HEK293 (cell line): ENCODE data around the gene HID1.

ENCODE experiments used
- CTCF ChIA-PET: fragments of 350-600 bp; formaldehyde crosslinking; extraction: SDS; loops from one replicate; lab custom pipeline; 2021; ENCODE audit warnings: antibody characterized with exemption; lab: Yijun Ruan, JAX
- POLR2A ChIA-PET: fragments of 300-600 bp; formaldehyde crosslinking; extraction: SDS; loops from one replicate; lab custom pipeline; 2020; ENCODE audit warnings: antibody characterized with exemption, inconsistent platforms; lab: Yijun Ruan, JAX
- H3K27ac ChIP-seq: fragments of 200-500 bp; sonication (Bioruptor generic); 2 replicates; pipeline ENCODE4 v1.5.1; 2014; ENCODE audit warnings: low read depth, low read length, control low read depth, inconsistent platforms; ENCODE audit errors: extremely low read depth
- H3K36me3 ChIP-seq, 2 experiments: fragments of 200-500 bp in 1 of 2; sonication (Bioruptor generic) in 1 of 2; 1 replicate in 1 of 2; 2 replicates in 1 of 2; pipeline ENCODE4 v1.5.1; 2014 to 2017; ENCODE audit warnings: inconsistent platforms in 2 of 2, low read length in 2 of 2; ENCODE audit not compliant: control insufficient read depth in 2 of 2, insufficient read depth in 1 of 2
- H3K4me1 ChIP-seq: fragments of 200-500 bp; sonication (Bioruptor generic); 2 replicates; pipeline ENCODE4 v1.5.1; 2014; ENCODE audit warnings: mild to moderate bottlenecking, low read length, inconsistent platforms; ENCODE audit not compliant: control insufficient read depth, insufficient read depth
- H3K4me3 ChIP-seq: 2 replicates; pipeline ENCODE4 v1.5.1; 2011; ENCODE audit warnings: low read depth, mild to moderate bottlenecking, control low read depth, low read length, moderate library complexity
- H3K9me3 ChIP-seq: fragments of 200-500 bp; sonication (Bioruptor generic); 2 replicates; pipeline ENCODE4 v1.5.1; 2014; ENCODE audit warnings: low read depth, low read length, inconsistent platforms; ENCODE audit not compliant: control insufficient read depth, insufficient read depth
- GLIS2 ChIP-seq: fragments of 450-650 bp; formaldehyde crosslinking; IDR thresholded peaks from 2 replicates; pipeline ENCODE4 v1.5.1; 2016; ENCODE audit warnings: missing biosample characterization, missing genetic modification characterization
- KLF8 ChIP-seq: fragments of 450-650 bp; formaldehyde crosslinking; IDR thresholded peaks from 2 replicates; pipeline ENCODE4 v1.5.1; 2016; ENCODE audit warnings: missing biosample characterization, missing genetic modification characterization
- ZFP41 ChIP-seq: fragments of 450-650 bp; formaldehyde crosslinking; IDR thresholded peaks from 2 replicates; pipeline ENCODE4 v1.5.1; 2016; ENCODE audit warnings: missing biosample characterization, missing genetic modification characterization, borderline replicate concordance
- ZNF211 ChIP-seq: fragments of 450-650 bp; formaldehyde crosslinking; IDR thresholded peaks from 2 replicates; pipeline ENCODE4 v1.5.1; 2016; ENCODE audit warnings: low read depth, missing biosample characterization, missing genetic modification characterization
- ZNF214 ChIP-seq: fragments of 450-650 bp; formaldehyde crosslinking; IDR thresholded peaks from 2 replicates; pipeline ENCODE4 v1.5.1; 2017; ENCODE audit warnings: missing biosample characterization, mild to moderate bottlenecking, missing genetic modification characterization, borderline replicate concordance
- ZNF223 ChIP-seq: fragments of 450-650 bp; formaldehyde crosslinking; IDR thresholded peaks from 2 replicates; pipeline ENCODE4 v1.5.1; 2016; ENCODE audit warnings: missing biosample characterization, missing genetic modification characterization
- ZNF24 ChIP-seq: fragments of 450-650 bp; formaldehyde crosslinking; IDR thresholded peaks from 2 replicates; pipeline ENCODE4 v1.5.1; 2016; ENCODE audit warnings: missing biosample characterization, missing genetic modification characterization
- ZNF335 ChIP-seq: fragments of 450-650 bp; formaldehyde crosslinking; conservative IDR thresholded peaks from 2 replicates; pipeline ENCODE4 v1.5.1; 2016; ENCODE audit warnings: missing biosample characterization, missing genetic modification characterization
- ZNF416 ChIP-seq: fragments of 450-650 bp; formaldehyde crosslinking; IDR thresholded peaks from 2 replicates; pipeline ENCODE4 v1.5.1; 2016; ENCODE audit warnings: missing biosample characterization, missing genetic modification characterization
- ZNF473 ChIP-seq: fragments of 450-650 bp; formaldehyde crosslinking; IDR thresholded peaks from 2 replicates; pipeline ENCODE4 v1.5.1; 2017; ENCODE audit warnings: missing biosample characterization, missing genetic modification characterization
- ZNF530 ChIP-seq: fragments of 450-650 bp; formaldehyde crosslinking; IDR thresholded peaks from 2 replicates; pipeline ENCODE4 v1.5.1; 2016; ENCODE audit warnings: low read depth, missing biosample characterization, missing genetic modification characterization
- ZNF561 ChIP-seq: fragments of 450-650 bp; IDR thresholded peaks from 2 replicates; pipeline ENCODE4 v1.5.1; 2018; ENCODE audit warnings: missing biosample characterization, missing genetic modification characterization, borderline replicate concordance
- ZNF623 ChIP-seq: fragments of 450-650 bp; formaldehyde crosslinking; IDR thresholded peaks from 2 replicates; pipeline ENCODE4 v1.5.1; 2016; ENCODE audit warnings: missing biosample characterization, missing genetic modification characterization
- ZNF777 ChIP-seq: fragments of 450-650 bp; formaldehyde crosslinking; IDR thresholded peaks from 2 replicates; pipeline ENCODE4 v1.5.1; 2017; ENCODE audit warnings: missing biosample characterization, missing genetic modification characterization, borderline replicate concordance
- TF ChIP-seq, protein P1 (sequence below): fragments of 450-650 bp; formaldehyde crosslinking; IDR thresholded peaks from 2 replicates; pipeline ENCODE4 v1.5.1; 2016; ENCODE audit warnings: missing biosample characterization, missing genetic modification characterization
- TF ChIP-seq, protein P2 (sequence below): fragments of 450-650 bp; formaldehyde crosslinking; IDR thresholded peaks from 2 replicates; pipeline ENCODE4 v1.5.1; 2016; ENCODE audit warnings: missing biosample characterization, missing genetic modification characterization, low read depth
- TF ChIP-seq, protein P3 (sequence below): fragments of 450-650 bp; formaldehyde crosslinking; IDR thresholded peaks from 2 replicates; pipeline ENCODE4 v1.5.1; 2016; ENCODE audit warnings: missing biosample characterization, missing genetic modification characterization, borderline replicate concordance
- TF ChIP-seq, protein P4 (sequence below): fragments of 450-650 bp; formaldehyde crosslinking; IDR thresholded peaks from 2 replicates; pipeline ENCODE4 v1.5.1; 2016; ENCODE audit warnings: missing biosample characterization, missing genetic modification characterization

Gene HID1

DNA sequence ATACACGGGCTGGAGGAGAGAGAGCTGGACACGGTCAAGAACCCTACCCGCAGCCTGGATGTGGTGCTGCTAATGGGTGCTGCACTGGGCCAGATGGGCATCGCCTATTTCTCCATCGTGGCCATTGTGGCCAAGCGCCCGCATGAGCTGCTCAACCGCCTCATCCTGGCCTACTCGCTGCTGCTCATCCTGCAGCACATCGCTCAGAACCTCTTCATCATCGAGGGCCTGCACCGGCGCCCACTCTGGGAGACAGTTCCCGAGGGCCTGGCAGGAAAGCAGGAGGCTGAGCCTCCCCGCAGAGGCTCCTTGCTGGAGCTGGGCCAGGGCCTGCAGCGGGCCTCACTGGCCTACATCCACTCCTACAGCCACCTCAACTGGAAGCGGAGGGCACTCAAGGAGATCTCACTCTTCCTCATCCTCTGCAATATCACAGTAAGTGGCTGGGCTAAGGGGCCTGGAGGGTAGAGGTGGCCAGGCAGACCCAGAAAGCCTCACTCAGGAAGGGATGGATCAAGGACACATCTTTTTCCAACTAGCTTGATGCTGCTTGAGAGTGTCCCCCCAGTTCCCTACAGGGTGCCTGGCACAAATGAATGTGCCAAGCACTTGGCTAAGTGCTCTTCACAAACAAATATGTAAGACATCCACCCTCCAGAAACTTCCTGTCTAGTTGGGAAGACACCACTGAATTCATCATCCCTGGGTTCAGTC is 25.4 kb downstream of the HID1 start:
- TF ChIP-seq ZNF24 (tag by site-specific recombination) (no peak), ZNF416 (tag by site-specific recombination) (no peak), ZNF335 (no peak), ZNF473 (no peak), ZNF211 (tag by site-specific recombination) (no peak), ZNF223 (tag by site-specific recombination) (no peak), KLF8 (no peak), ZNF561 (no peak), ZNF623 (tag by site-specific recombination) (no peak), ZNF530 (tag by site-specific recombination) (no peak), ZFP41 (tag by site-specific recombination) (no peak), ZNF214 (tag by site-specific recombination) (no peak), ZNF777 (tag by site-specific recombination) (no peak), GLIS2 (tag by site-specific recombination) (no peak)
- TF ChIP-seq, protein P1, sequence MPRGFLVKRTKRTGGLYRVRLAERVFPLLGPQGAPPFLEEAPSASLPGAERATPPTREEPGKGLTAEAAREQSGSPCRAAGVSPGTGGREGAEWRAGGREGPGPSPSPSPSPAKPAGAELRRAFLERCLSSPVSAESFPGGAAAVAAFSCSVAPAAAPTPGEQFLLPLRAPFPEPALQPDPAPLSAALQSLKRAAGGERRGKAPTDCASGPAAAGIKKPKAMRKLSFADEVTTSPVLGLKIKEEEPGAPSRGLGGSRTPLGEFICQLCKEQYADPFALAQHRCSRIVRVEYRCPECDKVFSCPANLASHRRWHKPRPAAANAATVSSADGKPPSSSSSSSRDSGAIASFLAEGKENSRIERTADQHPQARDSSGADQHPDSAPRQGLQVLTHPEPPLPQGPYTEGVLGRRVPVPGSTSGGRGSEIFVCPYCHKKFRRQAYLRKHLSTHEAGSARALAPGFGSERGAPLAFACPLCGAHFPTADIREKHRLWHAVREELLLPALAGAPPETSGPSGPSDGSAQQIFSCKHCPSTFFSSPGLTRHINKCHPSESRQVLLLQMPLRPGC (tag by site-specific recombination): no peak
- TF ChIP-seq, protein P2, sequence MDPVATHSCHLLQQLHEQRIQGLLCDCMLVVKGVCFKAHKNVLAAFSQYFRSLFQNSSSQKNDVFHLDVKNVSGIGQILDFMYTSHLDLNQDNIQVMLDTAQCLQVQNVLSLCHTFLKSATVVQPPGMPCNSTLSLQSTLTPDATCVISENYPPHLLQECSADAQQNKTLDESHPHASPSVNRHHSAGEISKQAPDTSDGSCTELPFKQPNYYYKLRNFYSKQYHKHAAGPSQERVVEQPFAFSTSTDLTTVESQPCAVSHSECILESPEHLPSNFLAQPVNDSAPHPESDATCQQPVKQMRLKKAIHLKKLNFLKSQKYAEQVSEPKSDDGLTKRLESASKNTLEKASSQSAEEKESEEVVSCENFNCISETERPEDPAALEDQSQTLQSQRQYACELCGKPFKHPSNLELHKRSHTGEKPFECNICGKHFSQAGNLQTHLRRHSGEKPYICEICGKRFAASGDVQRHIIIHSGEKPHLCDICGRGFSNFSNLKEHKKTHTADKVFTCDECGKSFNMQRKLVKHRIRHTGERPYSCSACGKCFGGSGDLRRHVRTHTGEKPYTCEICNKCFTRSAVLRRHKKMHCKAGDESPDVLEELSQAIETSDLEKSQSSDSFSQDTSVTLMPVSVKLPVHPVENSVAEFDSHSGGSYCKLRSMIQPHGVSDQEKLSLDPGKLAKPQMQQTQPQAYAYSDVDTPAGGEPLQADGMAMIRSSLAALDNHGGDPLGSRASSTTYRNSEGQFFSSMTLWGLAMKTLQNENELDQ (tag by site-specific recombination): no peak
- TF ChIP-seq, protein P3, sequence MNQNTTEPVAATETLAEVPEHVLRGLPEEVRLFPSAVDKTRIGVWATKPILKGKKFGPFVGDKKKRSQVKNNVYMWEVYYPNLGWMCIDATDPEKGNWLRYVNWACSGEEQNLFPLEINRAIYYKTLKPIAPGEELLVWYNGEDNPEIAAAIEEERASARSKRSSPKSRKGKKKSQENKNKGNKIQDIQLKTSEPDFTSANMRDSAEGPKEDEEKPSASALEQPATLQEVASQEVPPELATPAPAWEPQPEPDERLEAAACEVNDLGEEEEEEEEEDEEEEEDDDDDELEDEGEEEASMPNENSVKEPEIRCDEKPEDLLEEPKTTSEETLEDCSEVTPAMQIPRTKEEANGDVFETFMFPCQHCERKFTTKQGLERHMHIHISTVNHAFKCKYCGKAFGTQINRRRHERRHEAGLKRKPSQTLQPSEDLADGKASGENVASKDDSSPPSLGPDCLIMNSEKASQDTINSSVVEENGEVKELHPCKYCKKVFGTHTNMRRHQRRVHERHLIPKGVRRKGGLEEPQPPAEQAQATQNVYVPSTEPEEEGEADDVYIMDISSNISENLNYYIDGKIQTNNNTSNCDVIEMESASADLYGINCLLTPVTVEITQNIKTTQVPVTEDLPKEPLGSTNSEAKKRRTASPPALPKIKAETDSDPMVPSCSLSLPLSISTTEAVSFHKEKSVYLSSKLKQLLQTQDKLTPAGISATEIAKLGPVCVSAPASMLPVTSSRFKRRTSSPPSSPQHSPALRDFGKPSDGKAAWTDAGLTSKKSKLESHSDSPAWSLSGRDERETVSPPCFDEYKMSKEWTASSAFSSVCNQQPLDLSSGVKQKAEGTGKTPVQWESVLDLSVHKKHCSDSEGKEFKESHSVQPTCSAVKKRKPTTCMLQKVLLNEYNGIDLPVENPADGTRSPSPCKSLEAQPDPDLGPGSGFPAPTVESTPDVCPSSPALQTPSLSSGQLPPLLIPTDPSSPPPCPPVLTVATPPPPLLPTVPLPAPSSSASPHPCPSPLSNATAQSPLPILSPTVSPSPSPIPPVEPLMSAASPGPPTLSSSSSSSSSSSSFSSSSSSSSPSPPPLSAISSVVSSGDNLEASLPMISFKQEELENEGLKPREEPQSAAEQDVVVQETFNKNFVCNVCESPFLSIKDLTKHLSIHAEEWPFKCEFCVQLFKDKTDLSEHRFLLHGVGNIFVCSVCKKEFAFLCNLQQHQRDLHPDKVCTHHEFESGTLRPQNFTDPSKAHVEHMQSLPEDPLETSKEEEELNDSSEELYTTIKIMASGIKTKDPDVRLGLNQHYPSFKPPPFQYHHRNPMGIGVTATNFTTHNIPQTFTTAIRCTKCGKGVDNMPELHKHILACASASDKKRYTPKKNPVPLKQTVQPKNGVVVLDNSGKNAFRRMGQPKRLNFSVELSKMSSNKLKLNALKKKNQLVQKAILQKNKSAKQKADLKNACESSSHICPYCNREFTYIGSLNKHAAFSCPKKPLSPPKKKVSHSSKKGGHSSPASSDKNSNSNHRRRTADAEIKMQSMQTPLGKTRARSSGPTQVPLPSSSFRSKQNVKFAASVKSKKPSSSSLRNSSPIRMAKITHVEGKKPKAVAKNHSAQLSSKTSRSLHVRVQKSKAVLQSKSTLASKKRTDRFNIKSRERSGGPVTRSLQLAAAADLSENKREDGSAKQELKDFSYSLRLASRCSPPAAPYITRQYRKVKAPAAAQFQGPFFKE (tag by site-specific recombination): no peak
- TF ChIP-seq, protein P4, sequence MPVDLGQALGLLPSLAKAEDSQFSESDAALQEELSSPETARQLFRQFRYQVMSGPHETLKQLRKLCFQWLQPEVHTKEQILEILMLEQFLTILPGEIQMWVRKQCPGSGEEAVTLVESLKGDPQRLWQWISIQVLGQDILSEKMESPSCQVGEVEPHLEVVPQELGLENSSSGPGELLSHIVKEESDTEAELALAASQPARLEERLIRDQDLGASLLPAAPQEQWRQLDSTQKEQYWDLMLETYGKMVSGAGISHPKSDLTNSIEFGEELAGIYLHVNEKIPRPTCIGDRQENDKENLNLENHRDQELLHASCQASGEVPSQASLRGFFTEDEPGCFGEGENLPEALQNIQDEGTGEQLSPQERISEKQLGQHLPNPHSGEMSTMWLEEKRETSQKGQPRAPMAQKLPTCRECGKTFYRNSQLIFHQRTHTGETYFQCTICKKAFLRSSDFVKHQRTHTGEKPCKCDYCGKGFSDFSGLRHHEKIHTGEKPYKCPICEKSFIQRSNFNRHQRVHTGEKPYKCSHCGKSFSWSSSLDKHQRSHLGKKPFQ (tag by site-specific recombination): no peak
- CTCF ChIA-PET: interaction anchor here (0.7 to 10.3 kb wide), 4 partner anchors 12 to 323 kb away, joined by 3 to 100 read pairs (median 4); partner anchors contain the start of gene OTOP2

More for the DNA sequence above, 25.4 kb downstream of the HID1 start:
- H3K9me3 ChIP-seq: no peaks in the 10 kb centered on the region
- POLR2A ChIA-PET: no interaction called here
- no peak overlapping the region for H3K4me3 ChIP-seq
- no peaks in the 10 kb centered on the region for H3K36me3 ChIP-seq
- H3K4me1 ChIP-seq: no peaks in the 10 kb centered on the region
- H3K27ac ChIP-seq: no peak overlapping the region
